Spleen (tissue), 11 donors: ENCODE results near the gene GAL3ST1. TPM values are rescaled to one million over a fixed set of nuclear protein-coding genes. Genes with fewer than 3 reads are reported as not detected.

ENCODE experiments used
- DNase-seq: peaks from one replicate; pipeline ENCODE4 v3.0.0-alpha.2; 2020
- H3K27ac ChIP-seq, 8 donors: fragments of 200-600 bp; sonication (generic) in 7 of 8; 1 replicate in 4 of 8; 2 replicates in 4 of 8; pipeline versions ENCODE4 v1.5.0 to v1.8.0; 2016 to 2021; ENCODE audit warnings: inconsistent platforms in 4 of 8, mild to moderate bottlenecking in 4 of 8, moderate library complexity in 1 of 8
- H3K27me3 ChIP-seq, 7 donors: fragments of 200-600 bp; sonication (generic) in 6 of 7; replicated peaks in 1 of 7; 1 replicate in 4 of 7; 2 replicates in 3 of 7; pipeline versions ENCODE4 v1.5.0 to v1.8.0; 2016 to 2021; ENCODE audit warnings: inconsistent platforms in 3 of 7, mild to moderate bottlenecking in 1 of 7
- H3K36me3 ChIP-seq, 6 donors: fragments of 200-600 bp; sonication (generic) in 5 of 6; 1 replicate in 4 of 6; 2 replicates in 2 of 6; pipeline versions ENCODE4 v1.5.0 to v1.8.0; 2016 to 2021; ENCODE audit warnings: inconsistent platforms in 2 of 6
- H3K4me1 ChIP-seq, 6 donors: fragments of 200-600 bp; sonication (generic) in 5 of 6; 1 replicate in 3 of 6; 2 replicates in 3 of 6; pipeline versions ENCODE4 v1.5.0 to v1.8.0; 2016 to 2021; ENCODE audit warnings: inconsistent platforms in 3 of 6
- H3K4me3 ChIP-seq, 8 donors: fragments of 200-600 bp; sonication (generic) in 7 of 8; 1 replicate in 4 of 8; 2 replicates in 4 of 8; pipeline versions ENCODE4 v1.5.0 to v1.8.0; 2016 to 2021; ENCODE audit warnings: inconsistent platforms in 4 of 8, mild to moderate bottlenecking in 4 of 8, moderate library complexity in 2 of 8
- H3K9me3 ChIP-seq, 8 donors: fragments of 200-600 bp; sonication (generic) in 7 of 8; 1 replicate in 4 of 8; 2 replicates in 4 of 8; pipeline versions ENCODE4 v1.5.0 to v1.8.0; 2016 to 2021; ENCODE audit warnings: inconsistent platforms in 4 of 8
- POLR2A ChIP-seq, 3 donors: fragments of 450-650 bp; IDR thresholded peaks; one replicate each; pipeline ENCODE4 v1.5.1; 2017; ENCODE audit warnings: antibody characterized with exemption in 3 of 3, mild to moderate bottlenecking in 1 of 3
- POLR2AphosphoS5 ChIP-seq, 3 donors: sonication (generic); formaldehyde crosslinking; IDR thresholded peaks; one replicate each; pipeline ENCODE4 v1.5.1; 2017; ENCODE audit warnings: antibody characterized with exemption in 3 of 3
- WGBS, 5 donors: extraction: QIAGEN DNeasy Blood & Tissue Kit in 3 of 5; methylation state at CpG; one replicate each; pipeline versions ENCODE4 v1.1.5 to v1.1.7; 2013 to 2018; 5-methylcytosine and 5-hydroxymethylcytosine counted together
- intact Hi-C: fragments of 100-400 bp; cut with DNase I; formaldehyde crosslinking; loops from one replicate; pipeline ENCODE4 v1.15.0; 2023; ENCODE audit warnings: low total_unique reads
- polyA plus RNA-seq, 3 donors: library from polyadenylated mRNA; stranded (reverse); fragments of 200-250 nt; gene quantifications; one replicate each; pipeline ENCODE4 v1.2.1, GENCODE V29; 2013
- total RNA-seq, 7 donors: library from RNA; depleted of rRNA in 3 of 7; stranded (reverse); fragments of >200 nt in 3 of 7; fragmentation: NEBNext Ultra II Directional in 4 of 7; extraction: Animal tissue kit (Norgen Biotek cat#: 25700) in 4 of 7; gene quantifications; one replicate each; pipeline versions ENCODE4 v1.1.0 to v1.2.1, GENCODE V29; 2016 to 2021
- TF ChIP-seq, protein P1 (sequence below), 11 experiments: fragments of 200-600 bp in 7 of 11; fragments of 450-650 bp in 4 of 11; sonication (generic) in 4 of 11; IDR thresholded peaks in 8 of 11; conservative IDR thresholded peaks in 3 of 11; 1 replicate in 7 of 11; 2 replicates in 4 of 11; pipeline versions ENCODE4 v1.4.0 to v1.8.0; 2016 to 2021; ENCODE audit warnings: antibody characterized with exemption in 11 of 11, inconsistent platforms in 4 of 11, mild to moderate bottlenecking in 1 of 11
- donor health status: healthy with polysubstance abuse.
- donor health status: DM: no; HTN: no; CAD: no; lungs with moderate emphysema.
- donor health status: DM: no; HTN: no; CAD: no.
- donor health status: Bipolar disorder and iron deficiency.
- donor health status: healthy.
- donor health status: DM: no; HTN: no; CAD: no.
- donor health status: DM: yes; HTN: yes; CAD: no.

GAL3ST1 gene
- total and polyA plus RNA-seq, 10 donors = 0.15 to 2.1 (median 0.51) TPM; not detected in 5

DNA sequence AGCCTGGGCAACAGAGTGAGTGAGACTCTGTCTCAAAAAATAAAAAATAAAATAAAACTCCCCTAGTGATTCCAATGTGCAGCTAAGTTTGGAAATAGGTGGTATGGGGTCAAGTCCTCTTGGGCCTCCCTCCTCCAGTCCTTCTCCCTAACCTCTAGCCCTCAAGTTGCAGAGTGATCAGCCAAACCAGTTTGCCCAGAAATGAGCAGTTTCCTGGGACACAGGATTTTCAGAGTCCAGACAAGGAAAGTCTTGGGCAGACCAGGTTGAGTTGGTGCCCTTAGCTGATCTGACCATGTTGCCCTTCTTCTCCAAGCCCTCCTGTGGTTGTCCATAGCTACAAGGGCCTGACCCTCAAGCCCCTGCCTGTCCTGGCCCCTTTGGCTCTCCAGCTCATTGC lies 40.4 kb upstream of the GAL3ST1 start:
- Histone ChIP-seq H3K4me1 (peaks cover 0 to 13% (median 6%) of the 10 kb centered on the region in 6 donors), H3K36me3 (peaks cover 0 to 93% (median 17%) of the 10 kb centered on the region in 6 donors), H3K27ac (peak overlapping the region in 2 of 8 donors; percentile 12 to 17), H3K9me3 (no peaks in the 10 kb centered on the region), H3K4me3 (no peak overlapping the region), H3K27me3 (no peaks in the 10 kb centered on the region)
- no peak for DNase-seq
- no peak for TF ChIP-seq POLR2AphosphoS5 (IDR thresholded peaks at IDR 0.05)
- no peak for TF ChIP-seq POLR2A (IDR thresholded peaks at IDR 0.05)
- TF ChIP-seq, protein P1, sequence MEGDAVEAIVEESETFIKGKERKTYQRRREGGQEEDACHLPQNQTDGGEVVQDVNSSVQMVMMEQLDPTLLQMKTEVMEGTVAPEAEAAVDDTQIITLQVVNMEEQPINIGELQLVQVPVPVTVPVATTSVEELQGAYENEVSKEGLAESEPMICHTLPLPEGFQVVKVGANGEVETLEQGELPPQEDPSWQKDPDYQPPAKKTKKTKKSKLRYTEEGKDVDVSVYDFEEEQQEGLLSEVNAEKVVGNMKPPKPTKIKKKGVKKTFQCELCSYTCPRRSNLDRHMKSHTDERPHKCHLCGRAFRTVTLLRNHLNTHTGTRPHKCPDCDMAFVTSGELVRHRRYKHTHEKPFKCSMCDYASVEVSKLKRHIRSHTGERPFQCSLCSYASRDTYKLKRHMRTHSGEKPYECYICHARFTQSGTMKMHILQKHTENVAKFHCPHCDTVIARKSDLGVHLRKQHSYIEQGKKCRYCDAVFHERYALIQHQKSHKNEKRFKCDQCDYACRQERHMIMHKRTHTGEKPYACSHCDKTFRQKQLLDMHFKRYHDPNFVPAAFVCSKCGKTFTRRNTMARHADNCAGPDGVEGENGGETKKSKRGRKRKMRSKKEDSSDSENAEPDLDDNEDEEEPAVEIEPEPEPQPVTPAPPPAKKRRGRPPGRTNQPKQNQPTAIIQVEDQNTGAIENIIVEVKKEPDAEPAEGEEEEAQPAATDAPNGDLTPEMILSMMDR (IDR thresholded peaks at IDR 0.05 in 8 of 11, conservative IDR thresholded peaks at IDR 0.05 in 3 of 11) = no peak
- intact Hi-C loops = no loop called here

DNA sequence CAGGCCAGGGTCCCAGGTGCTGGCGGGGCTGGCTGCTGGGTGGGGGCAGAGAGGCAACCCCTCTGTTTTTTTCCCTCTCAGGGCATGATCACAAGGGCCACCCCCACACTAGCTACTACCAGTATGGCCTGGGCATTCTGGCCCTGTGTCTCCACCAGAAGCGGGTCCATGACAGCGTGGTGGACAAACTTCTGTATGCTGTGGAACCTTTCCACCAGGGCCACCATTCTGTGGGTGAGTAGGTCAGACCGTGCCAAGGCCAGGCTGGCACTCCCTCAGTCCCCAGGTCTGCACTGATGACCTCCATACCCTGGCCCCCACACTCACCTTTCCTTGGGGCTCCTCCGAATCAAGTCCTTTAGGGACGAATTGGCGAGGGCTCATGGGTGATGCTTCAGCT lies 39.8 kb upstream of the GAL3ST1 start:
- no peak overlapping the region for H3K4me3 ChIP-seq
- no peaks in the 10 kb centered on the region for H3K9me3 ChIP-seq
- no peak overlapping the region for H3K27ac ChIP-seq
- WGBS, 5 donors = 90 to 98% (median 92%) methylated on average over 7 of the region's 7 CpGs
- intact Hi-C loops = no loop called here
- no peak for DNase-seq
- H3K27me3 ChIP-seq = no peaks in the 10 kb centered on the region
- TF ChIP-seq POLR2AphosphoS5 (IDR thresholded peaks at IDR 0.05) = no peak
- TF ChIP-seq, protein P1 (IDR thresholded peaks at IDR 0.05 in 8 of 11, conservative IDR thresholded peaks at IDR 0.05 in 3 of 11) = no peak
- no peak for TF ChIP-seq POLR2A (IDR thresholded peaks at IDR 0.05)
- H3K36me3 ChIP-seq = peaks cover 0 to 87% (median 16%) of the 10 kb centered on the region in 6 donors
- H3K4me1 ChIP-seq = peaks cover 0 to 19% (median 12%) of the 10 kb centered on the region in 6 donors

DNA sequence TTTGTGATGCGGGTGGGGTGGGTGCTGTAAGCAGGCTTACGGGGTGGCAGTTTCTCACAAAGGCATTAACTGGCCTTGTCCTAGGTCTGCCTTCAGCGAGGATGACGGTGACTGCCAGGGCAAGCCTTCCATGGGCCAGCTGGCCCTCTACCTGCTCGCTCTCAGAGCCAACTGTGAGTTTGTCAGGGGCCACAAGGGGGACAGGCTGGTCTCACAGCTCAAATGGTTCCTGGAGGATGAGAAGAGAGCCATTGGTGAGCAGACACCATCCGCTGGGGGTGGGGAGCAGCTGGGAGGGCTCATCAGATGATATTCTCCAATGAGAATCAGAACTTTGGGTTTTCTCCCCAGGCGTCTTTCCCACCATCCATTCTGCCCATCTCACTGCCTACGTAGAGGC lies 38.3 kb upstream of the GAL3ST1 start:
- Histone ChIP-seq H3K36me3 (peaks cover 0 to 72% (median 16%) of the 10 kb centered on the region in 6 donors), H3K27me3 (no peaks in the 10 kb centered on the region), H3K27ac (no peak overlapping the region), H3K4me1 (peaks cover 15 to 34% (median 27%) of the 10 kb centered on the region in 6 donors), H3K4me3 (no peak overlapping the region), H3K9me3 (no peaks in the 10 kb centered on the region)
- TF ChIP-seq POLR2A (IDR thresholded peaks at IDR 0.05) (no peak), POLR2AphosphoS5 (IDR thresholded peaks at IDR 0.05) (no peak)
- TF ChIP-seq, protein P1 (IDR thresholded peaks at IDR 0.05 in 8 of 11, conservative IDR thresholded peaks at IDR 0.05 in 3 of 11) = no peak
- no peak for DNase-seq
- WGBS, 5 donors = 93 to 98% (median 96%) methylated on average over 8 of the region's 8 CpGs
- intact Hi-C loops = no loop called here

DNA sequence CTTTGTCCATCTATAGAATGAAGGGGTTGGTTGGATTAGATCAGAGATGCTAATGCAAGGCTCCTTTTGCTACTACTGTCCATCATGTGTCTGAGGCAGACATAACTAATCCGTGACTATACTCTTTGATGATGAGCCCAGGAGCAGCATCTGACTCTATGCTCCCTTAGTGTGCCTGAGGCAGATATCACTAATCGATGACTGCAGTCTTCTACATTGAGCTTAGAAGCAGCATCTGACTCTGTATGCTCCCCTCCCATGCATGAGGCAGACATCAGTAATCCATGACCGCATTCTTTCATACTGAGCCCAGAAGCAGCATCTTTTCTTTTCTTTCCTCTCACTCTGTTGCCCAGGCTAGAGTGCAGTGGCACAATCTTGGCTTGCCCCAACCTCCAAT lies 36.7 kb upstream of the GAL3ST1 start:
- 93 to 99% (median 94%) methylated on average over 3 of the region's 3 CpGs for WGBS, 5 donors
- TF ChIP-seq POLR2AphosphoS5 (IDR thresholded peaks at IDR 0.05) = no peak
- TF ChIP-seq POLR2A (IDR thresholded peaks at IDR 0.05) = no peak
- TF ChIP-seq, protein P1 (IDR thresholded peaks at IDR 0.05 in 8 of 11, conservative IDR thresholded peaks at IDR 0.05 in 3 of 11) = no peak

More for the DNA sequence above, 36.7 kb upstream of the GAL3ST1 start:
- peaks cover 16 to 50% (median 42%) of the 10 kb centered on the region in 6 donors for H3K4me1 ChIP-seq
- H3K9me3 ChIP-seq = no peaks in the 10 kb centered on the region
- intact Hi-C loops = no loop called here
- H3K27me3 ChIP-seq = no peaks in the 10 kb centered on the region
- no peak overlapping the region for H3K4me3 ChIP-seq
- DNase-seq = no peak
- H3K27ac ChIP-seq = peak overlapping the region in 1 of 8 donors; percentile 88
- H3K36me3 ChIP-seq = peaks cover 0 to 56% (median 16%) of the 10 kb centered on the region in 6 donors
